ENCODE measurements around the gene ARHGEF28. TPM values are rescaled to one million over a fixed set of nuclear protein-coding genes. Genes with fewer than 3 reads are reported as not detected.

ARHGEF28 gene
- total RNA-seq, 1 donor from 2014 or later = 72.1 TPM

DNA sequence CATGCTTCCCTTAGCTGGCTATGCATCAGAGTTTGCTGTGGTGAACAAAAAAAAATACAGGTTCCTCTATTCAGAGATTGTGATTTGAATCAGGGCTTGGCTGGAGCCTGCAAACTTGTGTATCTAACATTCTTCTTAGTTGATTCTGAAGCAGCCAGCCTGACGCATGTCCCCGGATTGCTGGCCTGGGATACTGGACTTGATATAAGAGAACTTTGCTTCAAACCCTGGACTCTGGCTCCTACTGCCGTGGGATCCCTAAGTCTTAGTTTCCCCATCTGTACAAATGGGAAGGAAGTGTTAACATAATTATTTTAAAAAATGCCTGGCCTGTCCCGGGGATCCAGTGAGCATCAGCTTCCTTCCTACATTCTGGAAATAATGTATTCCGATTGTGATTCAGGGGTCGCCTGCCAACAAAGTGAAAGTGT, 292.8 kb downstream of the ARHGEF28 start:
- no peak overlapping the region for H3K4me3 ChIP-seq (ENCODE audit: low read depth, low read length)
- no peak for DNase-seq (ENCODE audit: low read depth)
- TF ChIP-seq, protein P1, sequence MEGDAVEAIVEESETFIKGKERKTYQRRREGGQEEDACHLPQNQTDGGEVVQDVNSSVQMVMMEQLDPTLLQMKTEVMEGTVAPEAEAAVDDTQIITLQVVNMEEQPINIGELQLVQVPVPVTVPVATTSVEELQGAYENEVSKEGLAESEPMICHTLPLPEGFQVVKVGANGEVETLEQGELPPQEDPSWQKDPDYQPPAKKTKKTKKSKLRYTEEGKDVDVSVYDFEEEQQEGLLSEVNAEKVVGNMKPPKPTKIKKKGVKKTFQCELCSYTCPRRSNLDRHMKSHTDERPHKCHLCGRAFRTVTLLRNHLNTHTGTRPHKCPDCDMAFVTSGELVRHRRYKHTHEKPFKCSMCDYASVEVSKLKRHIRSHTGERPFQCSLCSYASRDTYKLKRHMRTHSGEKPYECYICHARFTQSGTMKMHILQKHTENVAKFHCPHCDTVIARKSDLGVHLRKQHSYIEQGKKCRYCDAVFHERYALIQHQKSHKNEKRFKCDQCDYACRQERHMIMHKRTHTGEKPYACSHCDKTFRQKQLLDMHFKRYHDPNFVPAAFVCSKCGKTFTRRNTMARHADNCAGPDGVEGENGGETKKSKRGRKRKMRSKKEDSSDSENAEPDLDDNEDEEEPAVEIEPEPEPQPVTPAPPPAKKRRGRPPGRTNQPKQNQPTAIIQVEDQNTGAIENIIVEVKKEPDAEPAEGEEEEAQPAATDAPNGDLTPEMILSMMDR (conservative IDR thresholded peaks at IDR 0.05; ENCODE audit: low read depth, low read length) = no peak

DNA sequence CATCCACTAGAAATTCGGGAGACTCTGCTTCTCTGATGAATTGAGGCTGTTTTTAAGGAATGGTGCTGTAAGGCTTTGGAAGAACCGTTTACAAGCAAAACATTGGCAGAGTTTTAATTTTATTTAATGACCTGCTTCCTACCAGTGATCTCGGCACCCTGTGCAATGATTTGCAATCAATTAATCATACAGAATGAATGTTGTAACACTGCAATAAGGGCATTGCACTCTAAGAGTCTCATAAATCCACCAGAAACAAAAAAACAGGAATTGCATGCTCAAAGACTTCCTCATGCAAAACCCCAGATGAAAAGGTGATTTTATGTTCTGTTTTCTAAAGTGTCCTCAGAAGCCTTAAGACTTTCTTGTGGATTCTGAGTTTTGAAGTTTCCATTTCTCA, 295.7 kb downstream of the ARHGEF28 start:
- TF ChIP-seq, protein P1 (conservative IDR thresholded peaks at IDR 0.05; ENCODE audit: low read depth, low read length) = no peak
- no peak for DNase-seq (ENCODE audit: low read depth)
- no peak overlapping the region for H3K4me3 ChIP-seq (ENCODE audit: low read depth, low read length)

DNA sequence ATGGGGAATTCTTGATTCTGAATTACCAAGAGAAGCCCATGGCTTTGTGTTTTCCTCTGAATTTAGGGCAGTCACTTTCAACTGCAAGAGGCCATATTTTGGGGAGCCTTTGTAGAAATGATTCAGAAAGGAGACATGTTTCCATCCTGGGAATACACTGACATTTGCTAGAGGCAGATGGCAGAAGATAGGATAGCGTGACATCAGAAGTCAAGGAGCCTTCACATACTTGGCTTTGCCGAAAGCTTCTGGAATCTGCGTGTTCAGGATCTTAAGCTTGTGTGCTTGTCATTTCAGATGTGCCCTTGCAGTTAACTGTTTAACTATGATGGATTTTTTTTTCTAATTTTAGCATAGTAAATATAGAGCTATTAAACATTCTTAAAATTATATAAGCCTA, 296.2 kb downstream of the ARHGEF28 start:
- TF ChIP-seq, protein P1 (conservative IDR thresholded peaks at IDR 0.05; ENCODE audit: low read depth, low read length) = no peak
- no peak for DNase-seq (ENCODE audit: low read depth)
- H3K4me3 ChIP-seq (ENCODE audit: low read depth, low read length) = no peak overlapping the region

DNA sequence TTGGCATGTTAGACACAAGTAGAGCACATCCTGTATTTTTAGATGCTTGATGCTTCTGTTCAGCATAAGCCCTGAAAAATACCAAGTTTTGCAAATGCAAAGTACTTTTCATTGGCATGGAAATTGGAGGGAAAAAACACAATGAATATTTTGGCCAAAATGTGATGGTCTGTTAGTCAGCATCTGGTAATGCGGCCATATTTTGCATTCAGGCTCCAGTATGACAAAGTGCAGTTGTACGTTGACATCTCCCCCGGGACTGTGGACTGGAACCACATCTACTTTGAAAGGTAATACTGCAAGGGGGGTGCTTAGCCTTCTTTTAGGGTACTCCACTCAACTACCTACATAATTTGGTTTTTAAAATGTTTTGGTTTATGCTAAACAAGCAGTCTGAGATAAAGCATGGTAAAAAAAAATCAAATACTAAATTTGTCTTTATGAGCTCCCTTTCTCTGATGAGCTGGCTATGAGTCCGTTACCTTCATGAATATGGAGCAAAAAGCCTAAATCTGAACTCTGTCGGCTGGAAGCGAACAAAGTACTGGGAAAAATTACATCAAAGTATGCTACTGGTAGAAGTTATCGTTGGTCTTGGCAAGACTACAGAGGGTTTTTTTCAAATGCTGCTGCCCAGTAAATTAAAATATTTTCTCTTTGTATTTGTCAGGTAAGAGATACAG, 297.0 kb downstream of the ARHGEF28 start:
- no peak for DNase-seq (ENCODE audit: low read depth)
- no peak overlapping the region for H3K4me3 ChIP-seq (ENCODE audit: low read depth, low read length)
- TF ChIP-seq, protein P1 (conservative IDR thresholded peaks at IDR 0.05; ENCODE audit: low read depth, low read length) = no peak

DNA sequence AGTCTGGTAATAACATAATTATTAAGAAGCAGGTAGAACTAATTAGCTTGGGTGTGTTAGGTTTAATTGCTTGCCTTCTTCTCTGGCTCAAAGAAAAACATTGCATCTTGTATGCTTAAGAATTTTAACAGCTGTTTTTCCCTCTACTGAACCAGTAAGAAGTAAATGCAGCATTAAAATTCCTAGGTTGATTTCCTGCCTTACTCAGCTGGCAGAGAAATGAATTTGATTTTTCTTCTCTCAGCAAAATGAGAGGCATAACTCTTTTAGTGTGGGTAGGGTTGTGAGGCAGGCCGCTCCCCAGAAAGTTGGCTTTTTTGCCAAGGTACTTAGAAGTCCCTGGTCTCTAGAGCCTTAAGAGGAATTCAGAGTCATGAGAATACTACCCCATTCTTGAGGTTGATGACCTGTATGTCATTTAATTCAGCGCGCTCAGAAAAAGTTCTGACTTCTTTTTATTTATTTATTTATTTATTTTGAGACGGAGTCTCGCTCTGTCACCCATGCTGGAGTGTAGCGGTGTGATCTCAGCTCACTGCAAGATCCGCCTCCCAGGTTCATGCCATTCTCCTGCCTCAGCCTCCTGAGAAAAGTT, 302.6 kb downstream of the ARHGEF28 start:
- no peak overlapping the region for H3K4me3 ChIP-seq (ENCODE audit: low read depth, low read length)
- no peak for DNase-seq (ENCODE audit: low read depth)
- TF ChIP-seq, protein P1 (conservative IDR thresholded peaks at IDR 0.05; ENCODE audit: low read depth, low read length) = no peak

DNA sequence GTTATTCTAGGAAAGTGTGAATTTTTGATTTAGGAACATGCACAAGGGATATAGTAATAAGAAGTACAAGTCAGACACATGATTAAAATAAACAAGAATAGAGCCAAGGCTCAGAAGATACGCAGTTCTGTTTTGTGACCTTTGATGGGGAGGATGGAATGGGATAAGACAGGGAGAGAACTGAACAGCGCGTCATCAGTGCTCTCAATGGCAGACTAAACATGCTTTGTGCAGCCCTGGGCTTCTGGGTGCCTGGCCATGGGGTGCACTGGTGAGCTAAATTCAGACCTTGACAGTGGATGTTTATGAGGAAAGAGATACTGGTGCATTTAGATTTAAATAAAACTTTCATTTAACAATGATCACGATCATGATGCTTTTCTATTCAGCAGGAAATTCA, 309.7 kb downstream of the ARHGEF28 start:
- DNase-seq (ENCODE audit: low read depth) = no peak
- TF ChIP-seq, protein P1 (conservative IDR thresholded peaks at IDR 0.05; ENCODE audit: low read depth, low read length) = no peak
- no peak overlapping the region for H3K4me3 ChIP-seq (ENCODE audit: low read depth, low read length)
